Smooth muscle cell (in vitro differentiated cells): ENCODE data around the gene PAX8. TPM values are rescaled to one million over a fixed set of nuclear protein-coding genes. Genes with fewer than 3 reads are reported as not detected.

Experiments used
- DNase-seq: peaks from one replicate; lab custom pipeline; 2025; ENCODE audit not compliant: unreplicated experiment; lab: John Stamatoyannopoulos, UW
- H2AFZ ChIP-seq: fragments of 200-600 bp; sonication (generic); 2 replicates; pipeline ENCODE4 v1.6.0; 2016; ENCODE audit warnings: antibody characterized with exemption, low read depth, mild to moderate bottlenecking
- H3F3A ChIP-seq: fragments of 200-600 bp; sonication (generic); 2 replicates; pipeline ENCODE4 v1.6.0; 2017; ENCODE audit warnings: antibody characterized with exemption, low read depth
- H3K27ac ChIP-seq: fragments of 200-600 bp; sonication (generic); 2 replicates; pipeline ENCODE4 v1.5.1; 2016; ENCODE audit warnings: low read depth, mild to moderate bottlenecking
- H3K27me3 ChIP-seq: fragments of 200-600 bp; sonication (generic); 2 replicates; pipeline ENCODE4 v1.6.1; 2016; ENCODE audit warnings: low read depth, mild to moderate bottlenecking
- H3K36me3 ChIP-seq: fragments of 200-600 bp; sonication (generic); 2 replicates; pipeline ENCODE4 v1.5.1; 2016; ENCODE audit warnings: low read depth
- H3K4me1 ChIP-seq: fragments of 200-600 bp; sonication (generic); 2 replicates; pipeline ENCODE4 v1.5.1; 2016; ENCODE audit warnings: low read depth
- H3K4me2 ChIP-seq: fragments of 200-600 bp; sonication (generic); 2 replicates; pipeline ENCODE4 v1.6.0; 2016; ENCODE audit warnings: mild to moderate bottlenecking
- H3K4me3 ChIP-seq: fragments of 200-600 bp; sonication (generic); 2 replicates; pipeline ENCODE4 v1.5.1; 2016; ENCODE audit warnings: mild to moderate bottlenecking
- H3K79me2 ChIP-seq: fragments of 200-600 bp; sonication (generic); 2 replicates; pipeline ENCODE4 v1.6.0; 2016; ENCODE audit warnings: low read depth, mild to moderate bottlenecking
- H3K9ac ChIP-seq: fragments of 200-600 bp; sonication (generic); 2 replicates; pipeline ENCODE4 v1.6.0; 2016; ENCODE audit warnings: low read depth
- H3K9me3 ChIP-seq: fragments of 200-600 bp; sonication (generic); replicated peaks from 2 replicates; pipeline ENCODE4 v1.5.1; 2016; ENCODE audit warnings: low read depth
- H4K20me1 ChIP-seq: fragments of 200-600 bp; sonication (generic); 2 replicates; pipeline ENCODE4 v1.6.0; 2016; ENCODE audit warnings: low read depth
- CTCF ChIP-seq: fragments of 200-600 bp; sonication (generic); IDR thresholded peaks from 2 replicates; pipeline ENCODE4 v1.5.1; 2017; ENCODE audit warnings: borderline replicate concordance, mild to moderate bottlenecking, antibody characterized with exemption; ENCODE audit not compliant: insufficient read depth, poor library complexity, severe bottlenecking
- WGBS: methylation state at CpG from one replicate; pipeline ENCODE4 v1.1.7; 2016; ENCODE audit warnings: low lambda C conversion rate; 5-methylcytosine and 5-hydroxymethylcytosine counted together
- polyA plus RNA-seq: library from polyadenylated mRNA; unstranded; fragments of >200 nt; fragmentation: Nextera tagmentation; extraction: Ambion mirVana; gene quantifications from 2 replicates; pipeline ENCODE4 v1.2.1, GENCODE V29; 2016
- total RNA-seq: library from RNA; depleted of rRNA; stranded (reverse); fragments of >200 nt; gene quantifications from 2 replicates; pipeline ENCODE4 v1.2.3, GENCODE V29; 2014

The PAX8 gene
- total and polyA plus RNA-seq, 2 experiments from 2014 or later, result not detected

GRCh38 chr2:113215056-113215455 lies 63.7 kb downstream of the PAX8 start:
- no peak for TF ChIP-seq CTCF

GRCh38 chr2:113214141-113214540 lies 64.6 kb downstream of the PAX8 start:
- Histone ChIP-seq H2AFZ (no peak overlapping the region), H3K9ac (no peak overlapping the region), H3K27me3 (no peaks in the 10 kb centered on the region), H3K79me2 (no peaks in the 10 kb centered on the region), H3K27ac (no peak overlapping the region), H3K4me1 (peaks cover 15% of the 10 kb centered on the region), H3K4me2 (no peak overlapping the region), H4K20me1 (no peaks in the 10 kb centered on the region), H3F3A (peaks cover 4% of the 10 kb centered on the region), H3K9me3 (no peaks in the 10 kb centered on the region), H3K4me3 (no peak overlapping the region), H3K36me3 (no peaks in the 10 kb centered on the region)
- 85% methylated on average over 4 of the region's 4 CpGs for WGBS
- no peak for TF ChIP-seq CTCF
- no peak for DNase-seq

More at GRCh38 chr2:113215056-113215455, 63.7 kb downstream of the PAX8 start:
- Histone ChIP-seq H3K79me2 (no peaks in the 10 kb centered on the region), H3K9me3 (no peaks in the 10 kb centered on the region), H3K27me3 (no peaks in the 10 kb centered on the region), H3F3A (peaks cover 4% of the 10 kb centered on the region), H3K36me3 (no peaks in the 10 kb centered on the region), H2AFZ (no peak overlapping the region), H3K27ac (no peak overlapping the region), H3K4me1 (peaks cover 15% of the 10 kb centered on the region), H3K4me3 (no peak overlapping the region), H3K4me2 (no peak overlapping the region), H3K9ac (no peak overlapping the region), H4K20me1 (no peaks in the 10 kb centered on the region)
- DNase-seq, result no peak
- 100% methylated on average over 2 of the region's 2 CpGs for WGBS

GRCh38 chr2:113213061-113213930 lies 65.4 kb downstream of the PAX8 start:
- 94% methylated on average over 14 of the region's 14 CpGs for WGBS
- Histone ChIP-seq H3K27me3 (no peaks in the 10 kb centered on the region), H3K4me3 (no peak overlapping the region), H3K4me1 (peaks cover 15% of the 10 kb centered on the region), H2AFZ (no peak overlapping the region), H3K27ac (no peak overlapping the region), H3K36me3 (no peaks in the 10 kb centered on the region), H3K4me2 (no peak overlapping the region), H3F3A (peaks cover 12% of the 10 kb centered on the region), H3K9ac (no peak overlapping the region), H4K20me1 (no peaks in the 10 kb centered on the region), H3K9me3 (no peaks in the 10 kb centered on the region), H3K79me2 (no peaks in the 10 kb centered on the region)
- DNase-seq, result no peak
- no peak for TF ChIP-seq CTCF
